Measurements from ENCODE around the gene KRTAP5-6.
"Not testable (repeated sequence)": the region's sequence is repeated elsewhere in the genome, so short reads cannot be mapped to it uniquely, and the experiment has no call there.

KRTAP5-6 gene

DNA sequence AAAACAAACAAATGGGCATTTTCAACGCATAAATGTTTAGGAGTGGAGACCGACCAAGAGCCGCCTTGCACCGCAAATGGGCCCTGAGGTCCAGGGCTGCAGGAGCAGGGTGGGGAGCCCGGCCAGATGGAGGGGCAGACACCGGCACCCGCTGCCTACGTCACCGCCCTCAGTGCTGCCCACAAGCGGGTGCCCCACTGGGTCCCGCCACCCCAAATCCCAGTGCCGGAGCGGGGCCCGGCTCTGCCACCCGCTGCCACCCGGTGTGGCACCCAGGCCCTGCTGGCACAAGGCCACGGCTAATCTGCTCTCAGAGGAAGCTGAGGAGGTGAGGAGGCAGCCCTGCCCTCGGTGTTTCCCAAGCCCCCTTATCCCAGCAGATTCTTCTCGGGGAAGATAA lies 13.8 kb upstream of the KRTAP5-6 start:
- DNase-seq: not testable (repeated sequence)

DNA sequence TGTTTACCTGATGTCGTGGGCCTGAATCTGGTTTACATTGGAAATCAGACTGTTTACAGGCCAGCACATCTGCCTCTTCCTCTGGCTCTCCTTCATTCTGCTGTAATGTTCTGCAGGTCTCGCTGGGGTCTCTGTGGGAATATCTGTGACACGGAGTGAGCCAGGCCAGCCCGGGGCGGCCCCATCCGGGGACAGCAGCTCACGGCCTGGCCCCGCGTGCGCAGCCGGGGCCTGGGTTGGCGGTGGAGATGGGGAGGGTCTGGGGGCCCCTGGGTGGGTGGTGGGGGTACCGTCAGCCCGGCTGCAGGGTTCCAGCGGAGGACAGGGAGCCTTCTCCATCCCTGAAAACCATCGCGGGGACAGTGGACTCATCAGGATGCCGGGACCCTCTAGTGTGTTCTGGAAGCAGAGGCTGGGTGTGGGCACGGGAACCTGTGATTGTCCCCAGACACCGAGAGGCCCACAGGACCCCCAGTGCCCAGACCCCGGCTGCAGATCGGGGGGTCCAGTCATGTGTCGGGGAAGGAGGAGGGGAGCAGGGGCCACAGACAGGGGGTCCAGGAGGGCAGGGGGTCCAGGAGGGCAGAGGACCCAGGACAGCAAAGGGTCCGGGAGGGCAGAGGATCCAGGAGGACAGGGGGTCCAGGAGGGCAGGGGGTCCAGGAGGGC lies 13.0 kb upstream of the KRTAP5-6 start:
- not testable (repeated sequence) for DNase-seq

DNA sequence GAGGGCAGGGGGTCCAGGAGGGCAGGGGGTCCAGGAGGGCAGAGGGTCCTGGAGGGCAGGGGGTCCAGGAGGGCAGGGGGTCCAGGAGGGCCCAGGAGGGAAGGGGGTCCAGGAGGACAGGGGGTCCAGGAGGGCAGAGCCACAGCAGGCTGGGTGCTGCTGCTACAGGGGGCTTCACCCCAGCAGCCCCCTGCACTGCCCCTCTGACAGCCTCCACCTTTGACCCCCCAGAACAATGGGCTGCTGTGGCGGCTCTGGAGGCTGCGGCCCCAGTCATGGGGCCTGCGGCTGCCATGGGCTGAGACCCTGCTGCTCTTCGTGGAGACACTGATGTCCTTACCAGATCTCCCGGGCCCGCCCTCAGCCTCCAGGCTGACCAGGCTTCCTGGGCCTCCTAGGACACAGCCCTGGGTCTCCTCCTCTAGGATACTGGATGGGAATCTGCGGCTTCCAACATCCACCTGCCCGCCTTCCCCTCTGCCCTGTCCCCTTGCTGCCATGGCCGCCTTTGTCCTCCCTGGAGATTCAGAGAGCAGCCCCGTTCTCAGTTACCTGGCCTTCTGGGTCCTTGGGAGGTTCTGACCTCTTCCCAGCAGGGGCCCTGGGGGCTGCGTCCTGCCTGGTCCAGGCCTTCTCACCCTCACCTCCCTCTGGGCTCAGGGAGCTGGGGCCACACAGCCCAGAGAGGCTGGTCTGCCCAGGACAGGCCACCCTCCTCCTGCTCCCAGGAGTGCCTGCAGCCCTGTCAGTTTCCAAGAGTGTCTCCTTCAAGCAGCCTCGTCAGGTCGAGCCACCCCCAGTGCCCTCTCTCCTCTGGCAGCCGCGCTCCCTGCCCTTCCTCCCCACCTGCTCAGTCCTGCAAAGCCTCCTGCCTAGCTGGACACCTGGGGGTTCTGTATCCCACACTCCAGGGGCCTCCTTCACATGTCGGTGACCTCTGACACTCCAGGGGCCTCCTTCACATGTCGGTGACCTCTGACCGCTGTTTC lies 11.8 kb upstream of the KRTAP5-6 start:
- not testable (repeated sequence) for DNase-seq

- DNase-seq: not testable (repeated sequence)
Measured at GRCh38 chr11:1686220-1686619, 10.8 kb upstream of the KRTAP5-6 start.

DNA sequence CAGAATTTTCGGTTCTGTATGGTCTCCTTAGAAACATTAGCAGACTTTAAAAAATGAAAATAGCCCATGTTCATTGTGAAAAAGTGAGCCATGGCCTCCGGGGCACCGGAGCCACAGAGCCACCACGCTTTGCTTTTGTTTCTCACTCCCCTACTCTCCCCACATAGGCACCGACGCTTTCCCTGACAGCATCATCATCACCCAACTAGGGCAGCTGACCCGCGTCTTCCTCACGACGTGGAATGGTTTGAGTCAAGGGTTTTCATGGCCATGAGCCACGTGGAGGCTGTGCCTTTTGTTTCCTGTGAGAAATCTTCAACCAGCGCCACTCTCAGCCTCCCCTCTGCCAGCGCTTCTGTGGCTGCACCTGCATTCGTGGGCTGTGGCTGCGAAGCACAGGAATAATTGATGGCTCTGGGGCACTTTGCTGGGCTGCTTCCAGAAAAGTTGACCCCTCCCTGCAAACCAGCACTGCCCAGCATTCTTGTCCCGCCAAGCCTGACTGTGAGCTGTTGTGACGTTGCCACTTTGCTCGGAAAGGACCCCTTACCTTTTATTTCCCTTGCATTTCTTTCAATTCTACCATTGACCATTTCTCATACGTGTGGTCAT lies 8.6 kb upstream of the KRTAP5-6 start:
- DNase-seq: not testable (repeated sequence)

- DNase-seq: not testable (repeated sequence)
Measured at GRCh38 chr11:1689250-1690166, 7.5 kb upstream of the KRTAP5-6 start.

DNA sequence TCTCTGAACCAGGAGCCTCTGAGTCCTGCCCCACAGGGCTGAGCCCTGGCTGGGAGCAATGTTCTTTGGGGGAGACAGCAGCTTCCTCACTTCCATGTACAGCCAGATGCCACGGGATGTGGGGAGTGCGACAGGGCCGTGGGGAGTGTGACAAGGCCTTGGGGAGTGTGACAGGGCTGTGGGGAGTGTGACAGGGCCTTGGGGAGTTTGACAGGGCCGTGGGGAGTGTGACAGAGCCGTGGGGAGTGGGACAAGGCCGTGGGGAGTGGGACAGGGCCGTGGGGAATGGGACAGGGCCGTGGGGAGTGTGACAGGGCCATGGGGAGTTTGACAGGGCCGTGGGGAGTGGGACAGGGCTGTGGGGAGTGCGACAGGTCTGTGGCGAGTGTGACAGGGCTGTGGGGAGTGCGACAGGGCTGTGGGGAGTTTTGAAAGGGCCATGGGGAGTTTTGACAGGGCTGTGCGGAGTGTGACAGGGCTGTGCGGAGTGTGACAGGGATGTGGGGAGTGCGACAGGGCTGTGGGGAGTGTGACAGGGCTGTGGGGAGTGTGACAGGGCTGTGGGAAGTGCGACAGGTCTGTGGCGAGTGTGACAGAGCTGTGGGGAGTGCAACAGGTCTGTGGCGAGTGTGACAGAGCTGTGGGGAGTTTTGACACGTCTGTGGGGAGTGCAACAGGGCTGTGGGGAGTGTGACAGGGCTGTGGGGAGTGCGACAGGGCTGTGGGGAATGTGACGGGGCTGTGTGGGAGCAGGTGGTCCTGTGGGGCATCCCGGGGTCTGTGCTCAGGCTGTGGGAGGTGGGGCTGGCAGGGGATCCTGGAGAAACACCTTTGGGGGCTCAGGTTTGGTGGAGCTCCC lies 6.6 kb upstream of the KRTAP5-6 start:
- DNase-seq: no peak

DNA sequence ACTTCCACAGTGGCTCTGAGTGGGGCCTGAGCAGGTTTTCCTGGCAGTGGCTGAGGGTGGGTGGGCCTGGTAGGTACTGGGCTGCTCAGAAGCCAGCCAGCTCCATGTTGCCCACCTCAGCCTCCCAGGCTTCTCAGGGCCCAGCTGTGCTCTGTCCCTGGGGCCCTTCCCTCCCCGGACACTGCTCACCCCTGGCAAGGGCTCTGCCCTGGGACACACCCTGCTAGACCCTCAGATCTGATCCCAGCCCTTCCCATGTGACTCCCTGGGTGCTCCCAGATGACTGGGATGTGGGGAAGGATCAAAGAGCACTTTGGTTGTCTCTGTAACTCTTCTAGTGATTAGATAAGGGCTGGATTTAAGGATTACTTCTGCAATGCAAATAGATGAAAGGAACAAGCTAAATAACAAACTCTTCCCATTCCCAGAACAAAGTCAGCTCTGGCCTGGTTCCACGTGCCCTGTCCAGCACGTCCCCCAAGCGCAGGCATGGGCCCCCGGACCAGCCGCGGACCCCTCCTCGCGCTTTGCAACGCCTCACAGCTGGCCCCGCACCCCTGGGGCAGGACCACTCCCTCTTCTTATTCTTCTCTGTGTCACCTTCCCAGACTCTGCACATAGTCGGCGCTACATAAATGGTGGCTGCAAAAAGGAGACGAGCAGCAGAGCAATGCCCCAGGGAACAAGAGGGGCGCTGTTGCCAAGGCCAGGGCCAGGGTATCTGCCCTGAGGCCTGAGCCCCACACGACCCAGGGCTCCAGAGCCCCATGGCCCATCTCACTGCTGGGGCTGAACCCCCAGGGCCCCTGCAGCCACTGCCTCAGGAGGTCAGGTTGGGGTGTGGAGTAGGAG lies 5.7 kb upstream of the KRTAP5-6 start:
- DNase-seq: no peak

DNA sequence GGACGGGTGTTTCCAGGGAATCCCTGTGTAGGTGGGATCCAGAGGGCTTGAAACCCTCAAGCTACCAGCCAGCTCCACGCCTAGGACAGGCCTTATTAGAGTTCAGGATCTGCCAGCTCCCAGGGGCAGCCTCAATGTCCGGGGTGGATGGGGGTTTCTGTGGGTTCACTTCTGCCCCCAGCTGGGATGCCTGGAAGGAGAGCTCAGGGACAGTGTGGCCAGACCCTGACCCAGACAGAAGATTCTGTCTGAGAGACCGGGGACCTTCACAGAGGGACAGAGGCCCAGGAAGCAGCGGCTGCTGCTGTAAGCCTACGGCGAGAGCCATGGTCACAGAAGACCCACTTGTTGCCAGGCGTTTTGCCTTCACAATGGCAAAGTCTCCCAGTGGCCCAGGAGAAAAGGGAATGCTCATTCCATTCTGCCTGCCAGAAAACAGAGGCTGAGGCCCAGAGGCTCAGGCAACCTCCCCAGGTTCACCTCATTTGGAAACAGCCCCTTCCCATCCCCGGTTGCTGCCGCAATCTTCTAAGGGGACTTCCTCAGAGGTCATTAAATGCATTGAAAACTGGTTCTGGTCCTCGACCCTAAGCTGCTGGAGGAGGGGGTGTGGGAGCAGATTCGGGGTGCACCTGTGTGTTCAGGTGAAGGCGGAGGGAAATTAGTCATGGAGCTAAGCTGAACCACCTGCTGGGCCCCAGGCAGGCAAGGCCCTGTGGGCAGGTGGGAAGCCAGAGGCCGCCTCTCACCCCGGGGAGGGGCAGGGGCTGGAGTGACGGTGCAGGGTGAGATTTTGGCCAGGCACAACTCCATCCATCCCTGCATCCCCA lies 4.9 kb upstream of the KRTAP5-6 start:
- no peak for DNase-seq

GRCh38 chr11:1692708-1693326 lies 4.2 kb upstream of the KRTAP5-6 start:
- no peak for DNase-seq

DNA sequence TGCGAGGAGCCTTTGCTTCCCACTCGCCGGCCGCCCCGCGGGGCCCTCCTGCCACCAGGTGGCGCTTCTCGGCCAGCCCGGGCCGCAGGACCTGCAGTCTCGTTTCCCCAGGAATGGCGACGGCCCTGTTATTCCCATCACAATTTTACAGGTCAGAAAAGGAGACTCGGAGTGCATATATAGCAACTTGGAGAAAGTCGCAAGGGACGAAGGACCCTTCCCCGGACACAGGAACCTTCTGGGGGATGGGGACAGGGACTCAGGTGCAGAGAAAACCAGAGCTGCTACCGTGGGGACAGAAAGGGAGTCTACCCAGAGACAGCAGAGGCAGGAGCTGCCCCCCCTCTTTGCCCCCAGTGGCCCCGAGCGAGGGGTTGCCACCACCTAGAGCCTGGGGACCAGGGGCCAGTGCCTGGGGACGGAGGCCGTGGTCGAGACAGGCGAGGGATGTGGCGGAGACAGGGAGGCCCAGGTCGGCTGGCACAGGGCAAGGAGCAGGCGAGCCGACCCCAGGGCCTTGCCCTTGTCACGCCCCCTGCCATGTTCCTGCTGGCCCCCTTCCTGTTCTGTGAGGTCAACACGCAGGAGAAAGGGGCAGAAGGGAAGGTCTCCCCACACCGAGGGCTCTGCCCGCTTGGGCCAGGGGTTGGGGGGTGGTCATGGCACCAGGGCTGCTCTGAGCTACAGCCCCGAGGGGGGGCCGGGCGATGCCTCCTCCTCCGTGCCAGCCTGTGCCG lies 3.5 kb upstream of the KRTAP5-6 start:
- peak; percentile 16 to 90 (median 62) for DNase-seq

GRCh38 chr11:1694064-1694845 lies 2.7 kb upstream of the KRTAP5-6 start:
- peak in 56 of 58 donors; percentile 26 to 96 (median 78) for DNase-seq

GRCh38 chr11:1694846-1695547 lies 2.0 kb upstream of the KRTAP5-6 start:
- no peak for DNase-seq

- DNase-seq: no peak
Measured at GRCh38 chr11:1695548-1696108, 1.4 kb upstream of the KRTAP5-6 start.

GRCh38 chr11:1699771-1700170 lies 2.8 kb downstream of the KRTAP5-6 start:
- DNase-seq: no peak
